Skin of body (tissue), 2 donors: ENCODE results near the gene LRMDA. TPM values are rescaled to one million over a fixed set of nuclear protein-coding genes. Genes with fewer than 3 reads are reported as not detected.

Experiments used
- DNase-seq: peaks from one replicate; lab custom pipeline; 2025; lab: John Stamatoyannopoulos, UW
- total RNA-seq: library from RNA; depleted of rRNA; stranded (reverse); fragments of >200 nt; gene quantifications from one replicate; pipeline ENCODE4 v1.2.3, GENCODE V29; 2014

Gene LRMDA
- total RNA-seq, 1 donor from 2014 or later, result 12.7 TPM

DNA sequence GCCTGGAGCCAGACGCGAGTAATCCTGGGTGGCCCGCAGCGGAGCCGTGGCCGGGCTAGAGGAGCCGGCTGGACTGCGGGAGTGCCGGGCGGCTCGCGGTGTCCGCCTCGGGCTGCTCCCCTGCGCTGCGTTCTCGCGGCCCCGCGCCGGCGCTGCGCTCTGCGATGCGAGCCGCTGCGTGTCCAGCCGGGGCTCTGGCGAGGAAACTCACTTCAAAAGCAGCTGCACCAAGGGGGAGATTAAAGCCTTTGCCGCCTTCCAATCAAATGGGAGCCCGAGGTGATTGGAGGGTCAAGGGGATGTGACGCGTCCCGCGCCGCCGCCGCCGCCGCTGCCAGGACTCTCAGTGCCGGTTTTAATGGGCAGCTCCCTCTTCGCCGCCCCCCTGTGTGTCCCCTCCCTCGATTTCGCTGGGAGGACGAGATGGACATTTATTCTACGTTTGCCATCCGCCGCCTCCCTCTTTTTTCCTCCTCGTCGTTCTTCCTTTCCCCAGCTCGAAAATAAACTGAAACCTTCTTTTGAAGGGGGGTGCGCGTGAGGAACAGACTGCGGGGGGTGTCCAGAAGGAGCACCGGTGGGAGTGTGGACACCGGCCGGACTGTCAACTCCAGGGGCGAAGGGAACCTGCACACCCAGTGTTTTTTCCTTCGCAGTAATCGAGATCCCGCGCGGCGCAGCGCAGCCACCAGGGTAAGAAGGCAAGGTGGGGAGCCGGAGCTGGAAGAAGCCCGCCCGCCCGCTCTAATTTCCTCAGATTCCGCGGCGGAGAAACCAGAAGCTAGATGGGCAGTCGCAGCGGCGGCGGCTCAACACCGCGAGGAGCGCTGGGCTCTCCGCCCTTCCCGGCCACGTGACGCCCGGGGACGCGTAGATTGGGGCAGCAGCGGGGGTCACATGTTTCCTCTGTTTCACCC is 29.6 kb upstream of the LRMDA start, which contains the start of gene ZNF503:
ZNF503 (minus strand) TSS at position 196 of the 917 bp plus-strand sequence. CDS start 345 bp downstream, outside the sequence.
- DNase-seq, result peak; percentile 96

DNA sequence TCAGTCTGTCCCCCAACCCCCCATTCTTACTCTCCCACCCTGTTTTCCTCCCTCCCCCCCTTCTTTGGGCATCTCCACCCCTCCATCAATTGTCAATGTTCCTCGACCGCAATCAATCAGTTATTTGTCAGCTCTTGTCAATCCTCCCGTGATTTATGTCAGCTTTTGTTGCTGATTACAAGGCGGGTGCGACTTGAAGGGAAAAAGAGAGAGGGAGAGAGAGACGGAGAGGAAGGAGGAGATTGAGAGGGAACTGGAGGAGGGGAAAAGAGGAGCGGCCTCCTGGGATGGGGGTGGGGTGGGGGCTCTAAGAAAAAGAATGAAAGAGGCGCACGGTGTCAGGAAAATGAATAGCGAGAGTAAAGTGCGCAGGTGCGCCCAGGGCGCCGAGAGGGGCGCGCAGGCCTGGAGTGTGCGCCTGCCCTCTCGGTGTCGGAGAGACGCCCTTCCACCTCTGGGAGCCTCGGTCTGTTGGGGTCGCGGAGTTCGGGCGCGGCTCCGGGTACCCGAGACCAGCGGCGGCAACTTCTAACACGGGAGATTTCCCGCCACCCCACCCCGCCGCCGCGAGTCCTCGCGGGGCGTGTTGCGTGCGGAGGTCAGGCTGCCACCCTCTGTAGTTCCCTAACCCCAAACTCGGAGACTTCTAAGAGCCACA is 28.8 kb upstream of the LRMDA start:
- no peak for DNase-seq

DNA sequence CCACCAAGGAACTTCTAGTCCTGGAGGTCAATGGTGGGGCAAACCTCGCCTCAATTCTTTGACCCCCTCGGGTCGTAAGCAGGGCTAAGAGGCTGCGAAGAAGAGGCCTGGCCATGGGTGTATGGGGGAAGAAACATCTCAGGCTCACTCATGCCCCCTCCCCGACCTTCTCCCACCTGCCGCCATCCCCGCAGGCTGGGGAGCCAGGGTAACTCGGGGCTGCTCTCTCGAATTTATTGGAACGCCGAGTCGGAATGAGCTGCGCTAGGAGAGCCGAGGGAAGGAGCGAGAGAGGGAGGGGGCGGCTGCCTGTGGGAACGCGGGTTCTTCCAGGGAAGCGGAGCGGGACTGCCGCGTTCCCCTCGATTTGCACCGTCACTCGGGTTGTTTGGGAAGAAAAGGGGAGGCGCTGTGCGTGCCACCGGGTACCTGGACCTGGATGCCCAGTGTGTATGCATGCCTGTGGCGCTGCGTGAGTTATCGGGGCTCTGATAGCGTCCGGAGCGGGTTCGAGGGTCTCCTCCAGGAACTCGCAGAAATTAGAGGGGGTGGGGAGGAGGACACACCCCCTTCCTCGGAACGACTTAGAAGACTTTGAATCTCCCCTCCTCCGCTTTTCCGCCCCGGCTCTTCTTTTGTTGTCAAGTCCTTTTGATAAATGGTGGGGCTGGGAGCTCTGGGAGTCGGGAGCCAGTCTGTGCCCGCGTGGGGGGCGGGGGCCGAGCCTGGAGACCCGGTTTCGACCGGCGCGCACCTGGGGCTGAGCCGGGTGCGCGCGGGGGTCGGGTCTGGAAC is 28.1 kb upstream of the LRMDA start:
- peak; percentile 52 for DNase-seq

DNA sequence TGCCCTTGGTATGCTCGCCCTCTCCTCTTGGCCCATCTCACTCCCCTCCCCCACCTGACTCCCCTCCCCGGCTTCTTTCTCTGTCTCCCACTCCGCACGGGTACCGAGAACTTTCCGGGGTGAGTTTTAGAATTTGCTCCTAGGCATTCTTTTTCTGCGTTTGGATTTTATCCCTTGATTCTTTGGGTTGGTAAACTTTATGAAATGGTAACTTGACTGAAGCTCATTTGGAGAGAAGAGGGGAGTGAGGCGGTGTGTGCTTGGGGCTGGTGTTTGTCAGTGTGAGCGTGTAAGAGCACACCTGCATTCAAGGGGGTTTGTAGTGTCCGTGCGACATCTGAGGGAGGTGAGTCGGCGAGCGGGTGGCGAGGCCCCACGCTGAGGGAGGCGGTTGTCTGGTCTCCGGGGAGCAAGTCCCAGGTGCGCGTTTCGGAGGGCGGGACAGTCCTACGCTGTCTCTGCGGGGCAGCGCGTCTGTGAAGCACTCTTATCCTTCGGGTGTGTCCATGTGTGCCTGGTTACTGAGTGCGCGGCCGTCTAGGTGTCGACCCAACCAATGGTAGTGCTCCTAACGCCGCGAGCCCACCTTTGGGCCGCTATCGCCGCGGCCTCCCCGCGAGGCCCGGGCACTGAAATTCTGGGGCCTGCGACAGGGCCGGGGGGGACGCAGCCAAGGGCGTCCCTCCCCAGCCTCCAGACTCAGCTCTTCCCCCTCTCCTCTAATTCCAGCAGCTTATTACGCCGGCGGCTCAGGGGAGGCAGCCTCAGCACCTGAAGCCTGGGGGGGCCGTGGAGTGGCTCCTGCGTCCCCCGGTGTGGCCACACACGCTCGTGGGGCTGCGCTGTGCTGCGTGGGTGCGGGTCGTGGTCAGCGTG is 27.2 kb upstream of the LRMDA start:
- no peak for DNase-seq

DNA sequence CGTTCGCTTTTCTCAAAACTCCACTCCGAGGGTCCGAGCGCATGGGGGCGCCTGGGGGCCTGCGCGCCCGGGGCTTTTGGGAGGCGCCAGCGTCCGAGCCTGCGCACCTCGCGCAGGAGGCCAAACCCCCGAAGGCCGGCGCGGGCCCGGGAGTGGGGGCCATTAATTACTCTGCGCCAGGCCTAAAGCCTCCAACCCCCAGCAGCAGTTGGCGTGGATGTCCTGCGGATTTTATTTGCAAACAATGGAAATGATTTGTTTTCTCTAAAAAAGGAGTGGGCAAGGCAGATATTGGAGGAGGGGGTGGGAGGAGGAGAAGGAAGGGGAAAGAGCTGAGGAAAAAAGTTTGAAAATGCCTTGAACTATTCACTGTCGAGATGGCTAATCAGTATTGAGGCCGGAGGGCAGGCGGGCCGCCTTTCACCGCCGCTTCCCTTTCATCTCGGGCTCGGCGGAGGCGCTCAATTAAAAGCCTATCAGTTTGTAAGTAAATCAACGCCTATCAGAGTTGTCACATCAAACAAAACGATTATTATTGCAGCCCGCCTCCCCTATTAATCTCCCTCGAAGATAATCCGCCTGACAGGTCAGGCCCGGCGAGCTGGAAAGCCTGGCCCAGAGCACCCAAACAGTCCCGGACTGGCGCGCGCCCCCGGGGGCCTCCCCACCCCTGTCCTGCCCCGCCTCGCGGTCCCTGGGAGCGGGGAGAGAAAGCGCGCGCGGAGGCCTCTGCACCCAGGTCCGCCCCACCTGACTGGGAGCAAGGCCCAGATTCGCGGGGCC is 26.4 kb upstream of the LRMDA start:
- DNase-seq, result no peak

DNA sequence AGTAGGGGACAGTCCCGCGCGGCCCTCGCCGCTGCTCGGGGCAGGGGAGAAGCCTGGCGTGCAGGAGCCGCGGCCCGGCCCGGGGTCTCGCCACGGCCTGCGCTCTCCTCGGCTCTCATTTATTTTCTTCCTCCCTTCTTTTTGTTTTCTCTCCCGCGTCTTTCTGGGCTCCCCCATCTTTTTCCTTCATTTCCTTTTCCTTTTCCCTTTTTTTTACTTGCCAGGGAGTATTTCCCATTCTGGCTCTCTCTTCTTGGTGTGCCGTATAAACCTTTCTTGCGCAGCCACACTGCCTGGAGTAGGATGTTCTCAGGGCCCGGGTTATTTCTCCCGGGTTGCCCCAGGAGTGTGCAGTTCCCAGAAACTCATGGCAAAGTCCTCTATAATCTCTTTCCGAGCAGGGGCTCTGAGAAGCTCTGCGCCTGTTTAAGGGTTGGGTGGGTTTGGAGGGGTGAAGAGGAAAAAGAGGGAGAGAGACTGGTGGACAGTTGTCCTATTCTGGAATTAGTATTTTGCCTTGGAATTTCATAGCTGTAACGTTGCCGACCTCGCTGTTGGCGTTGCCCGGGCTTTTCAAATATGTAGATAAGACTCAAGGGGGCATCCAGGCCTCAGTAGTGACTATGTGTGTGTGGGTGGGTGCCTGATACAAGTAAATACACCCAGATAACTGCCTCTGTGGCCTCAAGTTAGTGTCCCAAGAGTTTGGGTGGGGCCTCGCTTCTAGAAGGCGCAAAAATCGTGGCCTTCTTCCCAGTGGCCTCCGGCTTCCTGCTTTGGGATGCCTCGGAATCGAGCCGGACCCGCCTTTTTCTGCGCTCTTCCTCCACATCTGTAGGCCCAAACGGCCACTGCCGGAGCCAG is 25.6 kb upstream of the LRMDA start:
- no peak for DNase-seq

DNA sequence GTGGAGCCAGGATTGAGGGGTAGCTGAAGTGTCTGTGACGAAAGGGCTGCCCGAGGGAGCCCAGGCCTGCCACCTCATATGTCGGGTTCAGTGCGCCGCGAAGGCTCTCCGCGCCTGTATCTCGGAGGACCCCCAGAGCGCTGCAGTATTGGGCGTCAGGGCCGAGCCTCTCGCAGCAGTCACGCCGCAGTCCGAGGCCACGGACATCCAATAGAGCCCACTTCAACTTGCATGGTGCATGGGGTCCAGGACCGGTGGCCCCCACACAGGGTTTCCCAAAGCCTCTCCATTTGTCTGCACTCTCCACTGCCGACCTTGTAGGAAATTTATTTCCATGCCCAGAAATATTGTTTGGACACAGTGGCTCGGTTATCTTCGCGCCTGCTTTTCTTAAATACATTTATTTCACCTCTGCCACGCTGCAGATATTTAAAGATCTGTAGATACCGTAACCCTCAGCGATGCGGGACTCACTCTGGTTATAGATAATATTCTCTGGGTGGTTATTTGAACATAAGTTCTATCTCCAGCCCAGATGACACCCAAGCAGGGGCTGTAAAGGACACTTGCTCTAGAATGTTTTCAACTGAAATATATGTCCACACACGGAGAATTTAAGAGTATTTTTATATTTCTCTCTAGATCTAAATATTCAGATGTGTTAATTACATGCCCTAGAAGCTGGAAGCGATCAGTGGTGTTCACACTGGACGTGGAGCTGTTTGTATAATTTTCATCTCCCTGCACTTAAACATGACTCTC is 24.8 kb upstream of the LRMDA start:
- DNase-seq, result no peak

DNA sequence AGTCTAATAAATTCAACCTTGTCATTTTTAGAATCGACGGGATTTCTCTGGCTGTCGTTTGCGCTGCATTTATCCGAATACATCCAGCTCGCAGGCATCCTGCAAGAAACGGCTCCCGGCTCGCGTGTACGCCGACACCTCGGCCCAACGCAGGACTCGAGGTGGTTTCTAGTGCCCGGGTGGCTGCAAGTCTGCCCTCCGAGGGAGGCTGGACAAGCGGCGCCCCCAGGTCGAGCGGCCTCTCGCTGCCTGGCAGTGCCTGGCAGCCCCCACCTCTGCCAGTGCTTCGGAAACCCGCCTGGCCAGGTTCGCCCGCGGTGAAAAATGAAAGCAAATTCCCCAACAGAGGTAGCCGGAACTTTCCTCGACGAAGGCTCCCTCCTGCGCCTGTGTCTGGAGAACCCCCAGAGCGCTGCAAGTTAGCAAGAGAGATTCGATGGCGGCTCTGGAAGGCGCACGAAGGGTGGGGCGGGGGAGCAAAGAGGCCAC is 24.2 kb upstream of the LRMDA start:
- no peak for DNase-seq

DNA sequence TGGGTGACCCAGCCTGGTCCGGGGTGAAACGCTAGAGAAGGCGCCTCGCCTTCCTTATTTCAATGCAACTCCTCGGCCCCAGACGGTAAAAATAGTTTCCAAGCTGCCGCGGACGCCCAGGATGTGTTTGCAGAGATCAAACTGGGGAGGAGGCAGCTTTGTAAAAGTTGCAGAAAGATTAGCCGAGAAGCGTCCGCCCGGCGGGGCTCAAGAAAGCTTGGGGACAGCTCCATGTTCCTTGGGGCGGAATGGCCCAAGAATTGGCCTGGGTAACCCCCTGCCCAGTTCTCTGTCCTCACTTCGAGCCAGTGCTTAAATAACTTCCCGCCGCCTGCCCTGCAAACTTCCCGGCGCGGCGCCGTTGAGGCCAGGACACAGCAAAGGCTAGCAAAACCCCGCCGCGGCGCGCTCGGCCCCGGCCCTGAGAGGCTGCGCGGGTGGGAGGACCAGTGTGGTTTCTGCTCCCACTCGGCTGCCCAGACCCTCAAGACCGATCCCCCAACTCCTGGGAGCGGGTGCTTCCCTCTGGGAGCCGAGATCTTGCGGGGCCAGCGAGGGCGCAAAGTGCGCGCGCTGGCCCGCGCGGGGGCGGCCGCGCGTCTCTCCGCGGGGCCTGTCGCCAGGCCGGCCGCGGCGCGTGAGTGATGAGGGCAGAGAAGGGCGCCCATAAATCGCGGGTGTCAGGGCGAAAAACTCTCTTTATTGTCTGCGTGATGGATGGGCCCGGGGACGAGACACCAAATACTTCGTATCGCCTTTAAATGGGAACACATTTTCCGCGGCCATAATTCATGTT is 23.5 kb upstream of the LRMDA start:
- peak; percentile 40 for DNase-seq

DNA sequence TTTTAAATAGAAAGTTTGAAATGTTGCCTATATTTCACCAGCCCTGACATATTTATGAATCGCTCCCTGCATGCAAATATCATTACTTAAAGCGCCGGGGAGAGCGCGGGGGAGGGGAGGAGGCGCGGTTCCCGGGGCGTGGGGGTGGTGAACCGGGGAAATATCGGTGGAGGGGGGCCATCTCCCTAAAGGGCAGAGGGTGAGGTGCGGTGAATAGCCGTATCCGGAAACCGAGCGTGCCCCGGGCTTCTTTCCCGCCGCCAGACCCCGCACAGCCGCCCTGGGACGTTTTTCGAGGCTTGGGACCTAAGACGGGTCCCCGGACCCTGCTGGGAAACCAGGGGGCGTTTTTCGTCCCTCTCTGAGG is 22.9 kb upstream of the LRMDA start:
- peak; percentile 66 for DNase-seq

DNA sequence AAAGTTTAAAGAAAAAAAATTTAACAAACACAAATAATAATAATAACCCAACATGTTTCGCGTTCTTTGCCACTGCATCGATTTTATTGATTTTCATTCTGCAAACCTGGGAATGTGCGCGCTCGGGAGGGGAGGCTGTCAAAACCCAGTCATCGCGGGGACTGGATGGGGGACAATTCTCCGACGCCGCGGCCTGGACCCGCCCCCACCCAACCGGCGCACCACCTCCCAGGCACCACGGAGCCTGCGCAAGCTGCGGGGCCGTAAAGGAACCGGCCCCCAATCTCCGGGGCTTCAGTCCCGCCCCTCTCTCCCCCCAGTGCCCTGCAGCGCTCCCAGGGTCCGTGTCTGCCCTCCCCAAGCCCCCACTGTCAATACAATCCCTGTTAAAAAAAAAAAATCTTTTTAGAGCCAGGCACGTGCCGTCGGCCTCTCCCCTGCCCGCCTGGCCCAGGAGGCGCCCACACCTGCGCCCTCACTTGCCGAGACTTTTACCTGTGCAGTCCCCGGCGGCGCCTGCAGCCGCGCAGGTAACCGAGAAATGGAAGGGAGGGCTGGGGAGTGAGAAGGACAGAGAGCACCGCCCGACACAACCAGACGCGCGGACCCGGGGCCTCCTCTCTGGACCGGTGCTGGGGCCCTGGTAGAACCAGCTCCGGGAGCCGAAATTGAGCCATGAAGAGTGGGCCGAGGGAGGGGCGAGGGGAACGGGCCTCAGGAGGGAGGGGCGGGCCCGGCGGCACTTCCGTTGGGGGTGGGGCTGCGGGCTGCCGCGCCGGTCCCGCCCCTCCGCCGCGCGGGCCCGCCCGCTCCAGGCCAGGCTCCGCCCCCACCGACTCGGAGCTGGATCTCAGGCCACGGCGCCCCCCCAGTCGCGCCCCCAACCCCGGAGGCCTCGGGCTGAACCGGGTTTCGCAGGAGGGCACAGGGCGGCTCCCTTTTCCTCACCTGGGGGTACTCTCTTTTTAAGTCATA is 22.2 kb upstream of the LRMDA start:
- peak; percentile 65 for DNase-seq

DNA sequence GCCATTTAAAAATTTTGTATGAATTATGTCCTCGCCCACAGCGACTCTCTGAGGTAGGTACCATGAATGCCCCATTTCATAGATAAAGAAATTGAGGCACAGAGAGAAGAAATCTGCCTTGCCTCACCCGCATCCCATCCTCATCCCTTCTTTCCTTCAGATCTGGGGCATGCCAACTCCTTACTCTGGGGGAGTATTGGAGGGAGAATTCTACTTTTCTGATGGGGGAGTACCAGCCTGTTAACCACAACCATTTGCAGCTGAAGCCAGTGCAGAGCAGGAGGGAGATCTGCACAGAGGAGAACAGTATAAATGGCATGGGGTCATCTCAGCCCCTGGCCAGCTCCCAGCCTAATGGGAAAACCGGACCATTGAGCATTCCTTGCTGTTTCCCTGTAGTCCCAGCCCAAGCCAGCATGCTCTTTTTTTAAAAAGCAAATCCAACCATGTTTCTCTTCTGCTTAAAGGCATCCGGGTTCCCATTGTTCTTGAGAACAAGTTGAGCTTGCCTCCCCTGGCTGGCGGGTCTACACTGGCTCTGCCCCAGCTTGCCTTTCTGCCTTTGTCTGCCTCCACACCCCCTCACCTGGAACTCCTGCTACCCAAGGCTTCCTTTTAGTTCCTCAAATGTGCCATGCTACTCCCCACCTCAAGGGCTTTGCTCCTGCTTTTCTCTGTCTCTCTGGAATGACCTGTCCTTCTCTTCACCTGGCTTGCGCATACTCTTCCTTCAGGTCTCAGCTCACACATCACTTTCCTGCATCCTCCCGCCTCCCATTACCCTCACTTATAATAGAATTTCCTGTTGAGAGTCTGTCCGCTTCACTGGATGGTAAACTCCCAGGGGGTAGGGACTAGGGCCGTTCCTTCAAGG is 21.1 kb upstream of the LRMDA start:
- no peak for DNase-seq

DNA sequence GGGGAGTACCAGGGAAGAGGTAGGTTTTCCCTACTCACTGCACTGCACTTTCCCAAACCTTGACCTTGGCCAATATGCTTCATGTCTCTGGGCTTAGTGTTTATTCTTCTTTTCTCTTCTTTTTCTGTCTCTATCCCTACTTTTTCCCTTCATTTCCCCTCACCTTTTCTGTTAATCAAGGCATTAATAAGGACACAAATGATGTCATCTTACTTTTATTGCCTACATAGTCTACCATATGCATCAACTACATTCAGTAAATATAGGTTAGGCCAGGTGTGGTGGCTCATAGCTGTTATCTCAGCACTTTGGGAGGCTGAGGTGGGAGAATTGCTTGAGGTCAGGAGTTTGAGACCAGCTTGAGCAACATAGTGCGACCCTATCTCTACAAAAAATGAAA is 16.9 kb upstream of the LRMDA start:
- no peak for DNase-seq

DNA sequence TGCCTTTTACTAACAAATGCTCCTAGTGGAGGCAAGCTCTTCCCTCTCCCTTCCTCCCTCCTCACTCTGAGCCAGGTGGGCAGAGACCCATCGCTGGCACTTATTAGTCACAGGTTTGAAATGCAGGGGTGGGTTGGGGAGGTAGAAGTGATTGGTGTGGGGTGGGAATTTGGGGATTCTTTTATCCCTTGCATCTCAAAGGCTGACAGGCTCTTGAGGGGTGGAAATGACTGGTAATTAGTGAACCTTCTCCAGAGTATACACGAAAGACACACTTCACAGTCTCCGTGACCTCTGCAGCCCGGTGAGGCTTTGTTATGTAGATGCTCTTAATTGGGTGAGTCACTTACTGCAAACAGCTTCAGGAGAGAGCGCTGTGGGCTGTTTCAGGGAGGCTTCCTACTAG is 13.9 kb upstream of the LRMDA start:
- DNase-seq, result no peak

DNA sequence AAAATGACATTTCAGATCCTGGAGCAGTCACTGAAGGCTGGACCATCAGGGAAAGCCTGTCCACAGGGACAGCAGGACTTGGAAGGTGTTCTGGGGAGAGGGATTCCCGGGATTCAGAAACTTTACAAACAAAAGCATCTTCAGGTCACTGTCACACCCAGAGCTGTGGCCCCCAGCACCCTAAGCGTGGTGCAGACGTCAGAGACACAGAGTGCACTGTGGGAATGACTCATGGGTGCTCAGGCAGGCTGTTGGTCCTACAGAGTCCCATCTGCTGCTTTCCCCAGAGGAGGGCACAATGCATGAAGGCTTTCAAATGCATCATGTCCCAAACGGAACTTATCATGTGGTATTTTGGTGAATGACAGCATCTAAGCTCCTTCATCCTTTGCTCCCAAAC is 13.1 kb upstream of the LRMDA start:
- no peak for DNase-seq
